HG03159 (cell line): Measurements from ENCODE around the gene TYK2.
A peak's percentile ranks its signal among the peaks of the same experiment; 100 is the strongest.

ENCODE experiments used
- ATAC-seq: cut with Tn5 transposase; IDR thresholded peaks from one replicate; pipeline ENCODE4 v1.9.1; 2021; ENCODE audit warnings: mild to moderate bottlenecking, moderate library complexity; ENCODE audit not compliant: unreplicated experiment

The TYK2 gene

DNA sequence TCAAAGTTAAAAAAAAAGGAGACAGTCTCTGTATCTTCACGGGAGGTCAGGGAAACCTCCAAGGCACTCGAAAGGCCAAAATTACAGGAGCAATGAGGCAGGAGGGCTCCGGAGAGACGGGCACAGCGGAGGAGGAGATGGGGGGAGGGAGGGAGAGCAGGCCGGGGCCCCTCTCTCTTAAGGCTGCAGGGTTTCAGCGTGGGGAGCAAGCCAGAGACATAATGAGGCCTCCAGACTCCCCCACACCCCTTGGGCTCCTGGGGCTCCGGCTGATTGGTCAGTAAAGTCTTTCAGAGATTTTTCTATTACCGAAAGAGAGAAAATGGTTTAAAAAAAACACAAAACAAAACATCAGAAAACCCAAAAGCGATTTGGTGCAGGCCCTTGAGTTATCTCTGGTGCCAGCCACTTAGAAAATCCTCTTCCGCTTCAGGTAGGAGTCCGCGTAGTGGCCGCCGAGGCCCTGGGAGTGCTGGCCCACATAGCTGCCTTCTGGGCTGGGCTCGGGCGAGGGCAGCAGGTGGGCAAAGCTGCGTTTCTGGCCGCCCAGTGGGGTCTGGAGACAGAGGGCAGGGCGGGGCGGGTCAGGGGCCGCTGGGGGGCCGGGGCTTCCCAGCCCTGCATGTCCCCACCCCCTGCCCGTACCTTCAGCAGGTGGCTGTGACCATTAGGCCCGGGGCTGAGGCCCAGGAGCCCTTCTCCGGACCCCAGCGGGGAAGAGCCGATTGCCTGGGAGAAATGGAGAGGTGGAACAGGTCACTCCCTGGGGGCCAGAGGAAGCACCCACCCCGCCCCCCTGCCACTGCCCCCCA, 63.1 kb downstream of the TYK2 start:
- no peak for ATAC-seq

DNA sequence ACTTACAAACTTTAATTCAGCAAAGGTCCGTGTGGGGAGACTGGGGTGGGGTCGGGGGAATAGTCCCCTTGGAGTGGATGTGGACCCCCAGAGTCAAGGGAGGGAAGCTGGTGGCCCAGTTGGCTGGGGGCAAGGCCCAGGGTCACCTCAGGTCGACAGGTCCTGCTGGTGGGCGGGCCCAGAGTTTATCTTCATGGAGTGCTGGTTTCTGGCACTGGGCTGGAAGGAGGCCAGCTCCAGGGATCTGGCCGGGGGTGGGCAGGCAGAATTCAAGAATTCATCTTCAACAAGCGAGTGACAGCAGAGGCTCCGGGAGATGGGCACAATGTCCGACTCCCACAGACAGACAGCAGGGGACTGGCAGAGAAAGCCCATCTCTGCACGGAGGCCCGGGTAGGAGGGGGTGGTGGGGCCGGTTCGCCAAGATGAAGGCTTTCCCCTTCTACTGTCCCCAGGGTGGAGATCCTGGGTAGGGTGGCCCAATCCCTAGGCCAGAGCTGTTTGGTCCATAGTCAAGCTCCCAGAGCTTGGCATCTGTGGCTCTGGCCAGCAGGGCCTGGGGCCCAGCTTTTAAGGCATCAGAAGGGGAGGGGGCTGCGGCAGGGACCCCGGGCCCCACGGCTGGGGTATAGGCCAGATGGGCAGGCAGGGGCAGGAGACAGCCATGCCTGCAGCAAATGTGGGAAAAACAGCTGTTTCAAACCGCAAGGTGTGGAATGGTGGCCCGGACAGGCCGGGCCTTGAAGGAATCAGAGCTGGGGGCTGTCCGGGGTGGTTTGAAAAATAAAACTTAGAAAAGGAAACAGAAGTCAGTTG, 63.9 kb downstream of the TYK2 start:
- peak; percentile 16 for ATAC-seq

DNA sequence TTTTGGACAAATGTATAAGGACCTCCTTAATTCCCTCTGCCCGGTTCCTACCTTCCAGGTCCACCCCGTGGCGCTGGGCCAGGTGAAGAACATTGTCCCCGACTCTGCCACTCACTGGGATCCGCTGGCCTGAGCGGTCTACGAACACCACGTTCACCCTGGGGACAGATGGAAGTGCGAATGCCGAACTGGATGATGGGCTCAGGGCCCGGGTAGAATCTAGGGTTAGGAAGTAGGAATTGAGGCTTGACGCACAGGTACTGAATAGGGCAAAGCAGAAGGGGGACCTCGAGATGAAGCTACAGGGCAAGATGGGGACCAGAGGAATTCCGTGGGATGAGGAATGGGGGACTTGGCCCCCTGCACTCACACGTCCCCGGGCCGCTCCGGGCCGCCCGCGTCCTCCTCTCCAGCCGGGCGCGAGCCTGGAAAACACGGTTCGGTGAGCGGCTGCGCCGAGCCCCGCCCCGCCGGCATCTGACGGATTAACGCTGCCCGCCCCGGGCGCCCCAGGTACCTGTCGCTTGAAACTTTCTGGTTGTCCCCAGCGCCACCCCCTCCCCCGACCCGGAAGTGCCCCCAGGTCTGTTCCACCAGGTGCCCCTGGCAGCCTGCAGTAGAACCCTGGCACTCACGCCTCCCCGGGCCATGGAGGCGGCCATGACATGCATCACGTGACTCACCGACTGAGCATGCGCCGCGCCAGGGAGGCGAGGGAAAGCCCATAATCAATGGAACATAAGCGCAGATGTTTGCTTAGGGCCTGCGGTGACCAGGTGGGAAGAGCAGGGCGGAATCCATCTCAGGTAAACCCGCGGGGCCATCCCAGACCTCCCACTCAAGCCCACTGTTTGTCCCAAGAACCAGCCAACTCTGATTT, 64.8 kb downstream of the TYK2 start, which contains the start of gene FDX2:
Gene FDX2 (minus strand): TSS at position 681 of the 880 bp plus-strand sequence. CDS start 19 bp downstream, at position 662.
- ATAC-seq: peak; percentile 74

DNA sequence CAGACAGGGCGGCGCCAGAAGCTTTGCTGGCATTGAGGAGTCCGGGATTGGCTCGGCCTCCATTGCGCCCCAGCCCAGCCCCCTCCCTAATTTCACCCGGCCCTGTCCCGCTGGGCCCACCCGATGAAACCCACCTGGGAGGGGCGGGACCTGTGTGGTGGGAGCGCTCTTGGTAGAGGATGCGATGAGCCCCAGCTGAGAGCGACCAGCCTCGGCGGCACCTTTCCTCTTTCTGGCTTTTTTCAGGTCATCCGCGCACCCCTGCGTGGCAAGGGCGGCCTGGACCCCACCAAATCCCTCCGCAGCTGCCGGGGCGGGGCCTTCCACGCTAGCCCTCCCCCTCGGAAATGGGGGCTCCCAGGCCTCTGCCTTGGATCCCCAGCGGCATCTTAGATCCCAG, 70.9 kb downstream of the TYK2 start, which contains the start of gene ZGLP1:
Gene ZGLP1 (minus strand): TSS at position 393 of the 400 bp plus-strand sequence.
- no peak for ATAC-seq

DNA sequence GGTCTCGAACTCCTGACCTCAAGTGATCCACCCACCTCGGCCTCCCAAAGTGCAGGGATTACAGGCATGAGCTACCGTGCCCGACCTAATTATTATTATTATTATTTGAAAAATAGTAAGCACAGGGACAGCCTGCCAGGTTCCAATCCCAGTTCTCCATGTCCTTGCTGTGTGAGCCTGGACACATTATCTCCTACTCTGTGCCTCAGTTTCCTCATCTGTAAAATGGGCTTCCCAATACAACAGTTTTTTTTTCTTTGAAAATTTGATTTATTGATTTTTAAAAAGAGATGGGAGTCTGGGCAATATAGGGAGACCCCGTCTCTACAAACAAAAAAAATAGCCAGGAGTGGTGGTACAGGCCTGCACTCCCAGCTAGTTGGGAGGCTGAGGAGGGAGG, 74.0 kb downstream of the TYK2 start:
- no peak for ATAC-seq

DNA sequence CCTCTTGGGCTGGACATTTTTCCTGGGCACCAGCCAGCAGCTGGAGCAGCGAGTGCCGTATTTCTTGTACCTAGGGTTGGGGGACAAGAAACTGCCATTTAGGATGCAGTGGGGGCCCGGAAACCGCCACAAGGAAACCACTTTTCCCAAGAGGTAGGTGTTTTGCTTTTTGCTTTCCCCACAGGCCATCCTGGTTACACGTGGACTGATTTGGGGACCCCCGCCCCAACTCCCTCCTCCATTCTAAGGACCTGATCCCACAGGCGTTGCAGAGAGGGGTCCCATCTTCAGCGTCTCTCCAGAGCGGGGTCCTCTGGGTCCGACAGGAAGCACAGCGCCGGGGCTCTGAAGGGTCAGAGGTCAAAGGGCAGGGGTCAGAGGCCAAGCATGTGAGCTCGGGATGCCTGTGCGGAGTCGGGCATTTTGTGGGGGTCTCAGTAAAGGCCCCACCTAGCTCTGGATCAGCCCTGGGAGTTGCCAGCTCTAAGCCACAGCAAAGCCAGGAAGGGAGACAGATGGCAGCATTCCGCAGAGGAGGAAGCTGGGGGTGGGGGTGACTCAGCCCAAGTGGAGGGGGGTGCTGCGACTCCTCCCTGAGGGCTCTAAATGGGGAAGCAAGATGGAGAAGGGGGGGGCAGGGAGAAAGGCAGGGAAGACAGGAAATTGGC, 75.1 kb downstream of the TYK2 start:
- ATAC-seq: no peak
